Left kidney (tissue), 2 donors: ENCODE results near the gene BANP. TPM values are rescaled to one million over a fixed set of nuclear protein-coding genes. Genes with fewer than 3 reads are reported as not detected.
"Not testable (repeated sequence)": the region's sequence is repeated elsewhere in the genome, so short reads cannot be mapped to it uniquely, and the experiment has no call there.

ENCODE experiments used
- DNase-seq: peaks from one replicate; pipeline ENCODE4 v3.0.0-alpha.2; 2013
- polyA plus RNA-seq: library from polyadenylated mRNA; unstranded; fragments of 120-200 nt; gene quantifications from one replicate; pipeline ENCODE4 v1.2.1, GENCODE V29; 2013; ENCODE audit not compliant: insufficient read length

BANP gene
- polyA plus RNA-seq, 1 donor = 26.8 TPM

- not testable (repeated sequence) for DNase-seq
Observed at GRCh38 chr16:88104363-88104762, 153.1 kb downstream of the BANP start.

GRCh38 chr16:88105574-88106140, 154.4 kb downstream of the BANP start:
- not testable (repeated sequence) for DNase-seq

GRCh38 chr16:88106566-88106965, 155.3 kb downstream of the BANP start:
- not testable (repeated sequence) for DNase-seq

GRCh38 chr16:88108762-88109161, 157.5 kb downstream of the BANP start:
- no peak for DNase-seq

- not testable (repeated sequence) for DNase-seq
Observed at GRCh38 chr16:88109726-88110621, 158.7 kb downstream of the BANP start.

- DNase-seq = not testable (repeated sequence)
Observed at GRCh38 chr16:88110875-88111494, 159.8 kb downstream of the BANP start.

GRCh38 chr16:88111976-88112375, 160.7 kb downstream of the BANP start:
- not testable (repeated sequence) for DNase-seq

- DNase-seq = no peak
Observed at GRCh38 chr16:88113545-88114045, 162.4 kb downstream of the BANP start.

GRCh38 chr16:88114541-88115228, 163.5 kb downstream of the BANP start:
- not testable (repeated sequence) for DNase-seq

GRCh38 chr16:88116121-88116520, 164.9 kb downstream of the BANP start:
- DNase-seq = no peak

- DNase-seq = no peak
Observed at GRCh38 chr16:88117476-88117868, 166.2 kb downstream of the BANP start.

GRCh38 chr16:88118376-88118775, 167.1 kb downstream of the BANP start:
- no peak for DNase-seq

GRCh38 chr16:88118852-88119741, 167.9 kb downstream of the BANP start:
- DNase-seq = not testable (repeated sequence)

- not testable (repeated sequence) for DNase-seq
Observed at GRCh38 chr16:88119881-88120751, 168.9 kb downstream of the BANP start.

GRCh38 chr16:88120812-88121211, 169.6 kb downstream of the BANP start:
- DNase-seq = no peak

GRCh38 chr16:88121391-88121790, 170.2 kb downstream of the BANP start:
- not testable (repeated sequence) for DNase-seq

GRCh38 chr16:88121886-88122580, 170.8 kb downstream of the BANP start:
- DNase-seq = no peak
